ENCODE results near the gene ACAN. TPM values are rescaled to one million over a fixed set of nuclear protein-coding genes. Genes with fewer than 3 reads are reported as not detected.

The ACAN gene
- polyA plus RNA-seq (2012; rRNA removed): not detected in 2 replicates
- not detected in 2 replicates for polyA plus RNA-seq (2012; cell fraction: cytosol; rRNA removed)
- not detected in 2 replicates for polyA plus RNA-seq (2012; cell fraction: nucleus; rRNA removed)

GRCh38 chr15:88803241-88803919, at the start of gene ACAN:
Gene ACAN, plus strand, starts transcription at chr15:88803436. Its CDS starts 32,771 bp downstream, at chr15:88836207.
- ChIA-PET CTCF (interaction anchor here (1.0 to 1.6 kb wide), 2 partner anchors 26 to 139 kb away, joined by 3 read pairs; no protein-coding TSS in a partner anchor), POLR2A (no interaction called here)
- Histone ChIP-seq H3K9me3 (no peaks in the 10 kb centered on the region), H2AFZ (ENCODE audit: low read depth) (no peak within 1 kb of the TSS), H3K9ac (no peak within 1 kb of the TSS), H3K9me2 (no peaks in the 10 kb centered on the region), H3K79me2 (ENCODE audit: insufficient read depth) (no peaks in the 10 kb centered on the region), H3K4me3 (ENCODE audit: low read depth in 2 of 2, low read length in 1 of 2) (no peak within 1 kb of the TSS; a peak in 1 of 4 replicates), H3K36me3 (replicated peaks in 1 of 2; ENCODE audit: control insufficient read depth in 1 of 2, insufficient read depth in 2 of 2, low read length in 1 of 2) (no peaks in the 10 kb centered on the region), H3K4me2 (no peak within 1 kb of the TSS), H3K4me1 (ENCODE audit: control insufficient read depth in 1 of 2, insufficient read depth in 2 of 2, low read depth in 1 of 2, low read length in 1 of 2) (no peaks in the 10 kb centered on the region; a peak in 1 of 4 replicates), H4K20me1 (ENCODE audit: insufficient read depth) (no peaks in the 10 kb centered on the region), H3K27me3 (ENCODE audit: insufficient read depth) (peaks cover 34% of the 10 kb centered on the region), H3K27ac (ENCODE audit: low read depth in 2 of 2, low read length in 1 of 2) (no peak within 1 kb of the TSS), H3F3A (replicated peaks; ENCODE audit: insufficient read depth) (peaks cover 5% of the 10 kb centered on the region)
- WGBS (ENCODE audit: low lambda C conversion rate): 1% methylated on average over 23 of the region's 61 CpGs
- DNase-seq: peak; percentile 72
- TF ChIP-seq REST (IDR thresholded peaks at IDR 0.05; ENCODE audit: low read depth, low read length) (no peak), CTCF (IDR thresholded peaks at IDR 0.05) (no peak), SMC3 (IDR thresholded peaks at IDR 0.05; ENCODE audit: low read depth, low read length) (no peak), GABPA (IDR thresholded peaks at IDR 0.05; ENCODE audit: low read depth) (no peak), PBX3 (IDR thresholded peaks at IDR 0.05) (no peak), EZH2phosphoT487 (IDR thresholded peaks at IDR 0.05; ENCODE audit: borderline replicate concordance, low read depth) (no peak), USF2 (IDR thresholded peaks at IDR 0.05; ENCODE audit: borderline replicate concordance, low read depth, low read length) (no peak), NFIC (IDR thresholded peaks at IDR 0.05; ENCODE audit: borderline replicate concordance) (no peak), ZBTB33 (IDR thresholded peaks at IDR 0.05; ENCODE audit: borderline replicate concordance, low read depth) (no peak), NRF1 (IDR thresholded peaks at IDR 0.05; ENCODE audit: low read depth, low read length) (no peak), MEF2A (IDR thresholded peaks at IDR 0.05; ENCODE audit: borderline replicate concordance, low read depth) (no peak), MAX (IDR thresholded peaks at IDR 0.05; ENCODE audit: low read depth) (no peak), RXRA (IDR thresholded peaks at IDR 0.05; ENCODE audit: borderline replicate concordance, low read depth) (no peak), GATA2 (CRISPR knock-in tag; IDR thresholded peaks at IDR 0.05) (no peak), TAF1 (IDR thresholded peaks at IDR 0.05; ENCODE audit: borderline replicate concordance, low read depth, low read length) (no peak), RFX5 (IDR thresholded peaks at IDR 0.05; ENCODE audit: low read length) (no peak), POLR2AphosphoS5 (IDR thresholded peaks at IDR 0.05; ENCODE audit: low read depth, low read length) (no peak), YY1 (IDR thresholded peaks at IDR 0.05; ENCODE audit: low read depth) (no peak)

Data from SK-N-SH (cell line).